ENCODE results near the gene GSG1L. TPM values are rescaled to one million over a fixed set of nuclear protein-coding genes. Genes with fewer than 3 reads are reported as not detected.

Gene GSG1L
- total and polyA plus RNA-seq, 9 of the 15 experiments (the other 6 are each of a cell fraction or from before 2014, with no cell fraction given): not detected

GRCh38 chr16:27982184-27982583 is 81.3 kb downstream of the GSG1L start (continued):
- no peak for TF ChIP-seq SIN3B (IDR thresholded peaks at IDR 0.05; ENCODE audit: low read depth)
- no peak for TF ChIP-seq POLR2G (IDR thresholded peaks at IDR 0.05; ENCODE audit: low read depth, low read length)
- TF ChIP-seq CEBPG (CRISPR knock-in tag; IDR thresholded peaks at IDR 0.05): no peak
- peak in 1 of 2 experiments; percentile 31; a peak in 1 of 4 replicates for TF ChIP-seq CEBPG (tag; conservative IDR thresholded peaks at IDR 0.05 in 1 of 2, IDR thresholded peaks at IDR 0.05 in 1 of 2)
- no peak for TF ChIP-seq ZBTB33 (CRISPR knock-in tag; IDR thresholded peaks at IDR 0.05)
- no peak for TF ChIP-seq RNF219 (CRISPR knock-in tag; IDR thresholded peaks at IDR 0.05)
- TF ChIP-seq HDAC1 (IDR thresholded peaks at IDR 0.05): no peak
- no peak for TF ChIP-seq TAL1 (IDR thresholded peaks at IDR 0.05)
- TF ChIP-seq YY1 (IDR thresholded peaks at IDR 0.05; ENCODE audit: borderline replicate concordance in 1 of 3, control insufficient read depth in 1 of 3, extremely low read depth in 1 of 3, insufficient read depth in 3 of 3, insufficient read length in 1 of 3, insufficient replicate concordance in 2 of 3, low read depth in 1 of 3, low read length in 2 of 3): no peak
- no peak for TF ChIP-seq IFI16 (CRISPR knock-in tag; IDR thresholded peaks at IDR 0.05)
- TF ChIP-seq POLR2A (conservative IDR thresholded peaks at IDR 0.05): no peak
- no peak for TF ChIP-seq ARNT (IDR thresholded peaks at IDR 0.05)
- no peak for TF ChIP-seq GTF3C2 (IDR thresholded peaks at IDR 0.05; ENCODE audit: borderline replicate concordance, extremely low read depth, insufficient read length)
- no peak for TF ChIP-seq ZNF699 (CRISPR knock-in tag; IDR thresholded peaks at IDR 0.05; ENCODE audit: insufficient replicate concordance)
- no peak for TF ChIP-seq ZNF23 (CRISPR knock-in tag; IDR thresholded peaks at IDR 0.05)
- TF ChIP-seq HOXB6 (CRISPR knock-in tag; IDR thresholded peaks at IDR 0.05; ENCODE audit: borderline replicate concordance): no peak
- no peak for TF ChIP-seq MTA1 (IDR thresholded peaks at IDR 0.05; ENCODE audit: borderline replicate concordance)
- no peak for TF ChIP-seq RCOR1 (IDR thresholded peaks at IDR 0.05; ENCODE audit: borderline replicate concordance in 1 of 2, low read depth in 2 of 2, low read length in 2 of 2)
- TF ChIP-seq CREBBP (IDR thresholded peaks at IDR 0.05; ENCODE audit: low read depth, low read length): no peak
- TF ChIP-seq ZNF436 (CRISPR knock-in tag; IDR thresholded peaks at IDR 0.05): no peak
- TF ChIP-seq RAD51 (IDR thresholded peaks at IDR 0.05; ENCODE audit: borderline replicate concordance, low read depth): peak; percentile 98
- no peak for TF ChIP-seq NFATC3 (IDR thresholded peaks at IDR 0.05)
- peak; percentile 81 for TF ChIP-seq CBFA2T2 (conservative IDR thresholded peaks at IDR 0.05)
- TF ChIP-seq RFX7 (CRISPR knock-in tag; IDR thresholded peaks at IDR 0.05): no peak

All from K562 (cell line).